HG02759 (cell line): Measurements from ENCODE around the gene NKG7.

ENCODE experiments used
- ATAC-seq: cut with Tn5 transposase; IDR thresholded peaks from one replicate; pipeline ENCODE4 v1.9.1; 2021; ENCODE audit warnings: mild to moderate bottlenecking, moderate library complexity; ENCODE audit not compliant: unreplicated experiment

Gene NKG7

DNA sequence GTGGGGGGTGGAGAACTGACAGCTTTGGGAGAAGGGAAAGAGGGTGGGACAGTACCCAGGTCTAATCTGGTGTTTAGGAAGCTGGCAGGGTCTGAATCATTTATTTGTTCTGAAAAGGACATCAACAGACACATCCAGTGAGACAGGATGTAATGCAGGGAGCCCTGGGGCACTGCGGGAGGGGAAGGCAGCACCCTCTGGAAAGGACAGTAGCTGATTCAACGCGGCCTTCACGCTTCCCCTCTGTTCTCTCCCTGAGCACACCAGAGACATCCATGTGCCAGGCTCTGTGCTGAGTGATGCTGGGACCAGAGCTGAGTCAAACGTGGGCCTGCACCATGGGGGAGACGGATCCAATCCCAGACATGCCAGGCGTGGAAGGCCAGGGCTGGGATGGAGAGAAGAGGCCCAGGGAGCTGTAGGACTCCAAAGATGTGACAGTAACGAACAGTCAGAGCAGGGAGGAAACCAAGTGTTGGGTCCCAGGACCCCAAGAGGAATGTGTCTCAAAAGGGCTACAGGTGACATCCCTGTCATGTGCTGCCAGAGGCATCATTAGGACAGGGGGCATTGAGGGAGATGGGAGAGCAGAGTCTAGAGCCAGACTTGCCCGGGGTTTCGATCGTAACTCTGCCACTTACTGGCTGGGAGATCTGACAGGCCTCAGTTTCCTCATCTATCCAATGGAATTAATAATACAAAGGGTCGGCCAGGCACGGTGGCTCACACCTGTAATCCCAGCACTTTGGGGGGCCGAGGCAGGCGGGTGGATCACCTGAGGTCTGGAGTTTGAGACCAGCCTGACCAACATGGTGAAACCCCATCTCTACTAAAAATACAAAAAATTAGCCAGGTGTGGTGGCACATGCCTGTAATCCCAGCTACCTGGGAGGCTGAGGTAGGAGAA, 8.0 kb downstream of the NKG7 start:
- ATAC-seq = no peak

DNA sequence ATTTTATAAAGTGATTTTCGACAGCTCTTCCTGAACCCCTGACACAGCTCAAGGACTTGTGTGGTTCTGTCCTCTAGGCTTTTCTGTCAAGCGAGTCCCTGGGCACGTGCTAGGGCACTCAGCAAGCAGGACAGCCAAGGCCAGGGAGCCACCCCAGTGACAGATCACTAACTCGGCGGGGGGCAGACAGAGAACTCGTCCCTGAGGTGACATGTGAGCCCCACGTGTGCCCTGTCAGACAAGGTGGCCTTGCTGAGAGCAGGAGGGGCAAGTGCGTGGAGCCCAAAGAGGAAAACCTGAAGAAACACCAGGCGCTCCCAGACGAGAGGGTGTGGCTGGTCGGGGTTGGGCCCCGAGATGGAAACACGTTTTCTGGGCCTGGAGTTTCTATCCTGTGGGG, 11.2 kb downstream of the NKG7 start:
- ATAC-seq = no peak

DNA sequence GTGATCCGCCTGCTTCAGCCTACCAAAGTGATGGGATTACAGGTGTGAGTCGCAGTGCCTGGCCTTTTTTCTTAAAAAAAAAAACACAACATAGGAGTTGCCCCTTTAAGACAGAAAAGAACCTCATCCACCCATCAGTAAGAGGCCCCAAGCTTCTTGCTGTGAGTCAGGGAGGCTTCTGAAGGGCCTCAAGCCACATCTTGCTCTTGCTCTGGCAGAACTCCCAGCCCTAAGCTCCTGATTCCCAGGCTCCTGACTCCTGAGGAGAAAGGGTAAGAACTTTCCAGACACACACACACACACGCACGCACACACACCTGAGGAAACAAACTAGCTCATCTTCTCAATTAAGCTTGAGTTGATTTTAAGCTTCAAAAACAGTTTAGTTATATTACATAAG, 13.2 kb downstream of the NKG7 start:
- no peak for ATAC-seq

DNA sequence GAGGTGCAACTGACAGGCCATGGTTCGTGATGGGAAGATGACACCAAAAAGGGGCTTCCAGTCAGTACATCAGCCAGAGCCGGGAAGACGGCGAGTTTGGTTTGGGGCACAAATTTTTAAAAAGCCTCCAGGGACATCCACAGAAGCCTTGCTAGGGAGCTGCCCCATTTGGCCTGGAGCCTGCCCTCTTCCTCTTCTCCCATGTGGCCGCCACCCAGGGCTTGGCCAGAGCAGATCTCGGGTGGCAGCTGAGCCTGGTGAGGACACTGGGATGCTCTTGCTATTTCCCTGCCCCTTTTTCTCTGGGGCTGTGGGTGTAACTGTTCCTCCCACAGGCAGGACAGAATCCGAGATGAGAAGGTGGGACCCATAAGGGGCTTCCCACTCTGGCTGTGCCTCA, 14.5 kb downstream of the NKG7 start:
- no peak for ATAC-seq

DNA sequence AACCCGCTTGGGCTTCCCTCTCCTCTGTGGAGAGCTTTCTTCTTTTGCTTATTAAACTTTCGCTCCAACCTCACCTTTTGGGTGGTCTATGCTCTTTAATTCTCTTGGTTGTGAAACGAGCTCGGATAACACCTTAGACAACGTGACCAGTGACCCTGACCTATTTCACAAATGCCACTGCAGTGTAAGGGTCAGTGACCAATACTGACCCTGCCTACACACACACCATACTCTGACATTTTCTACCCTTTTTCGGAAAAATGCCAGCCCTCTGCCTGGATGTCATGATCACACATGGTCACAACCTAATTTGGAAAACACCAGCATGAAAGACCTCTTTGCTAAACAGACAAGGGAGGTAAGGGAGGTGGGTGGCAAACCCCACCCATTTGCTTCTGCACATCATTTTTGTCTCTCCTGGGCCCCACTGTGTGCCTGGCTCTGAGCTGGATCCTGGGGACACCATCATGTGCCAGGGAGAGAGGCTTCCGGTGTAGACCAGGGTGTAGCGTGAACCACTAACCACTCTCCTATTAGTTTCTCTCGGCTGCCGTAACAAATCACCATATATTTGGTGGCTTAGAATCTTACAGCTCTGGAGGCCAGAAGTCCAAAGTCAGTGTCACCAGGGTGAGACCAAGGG, 16.2 kb downstream of the NKG7 start:
- ATAC-seq = no peak

DNA sequence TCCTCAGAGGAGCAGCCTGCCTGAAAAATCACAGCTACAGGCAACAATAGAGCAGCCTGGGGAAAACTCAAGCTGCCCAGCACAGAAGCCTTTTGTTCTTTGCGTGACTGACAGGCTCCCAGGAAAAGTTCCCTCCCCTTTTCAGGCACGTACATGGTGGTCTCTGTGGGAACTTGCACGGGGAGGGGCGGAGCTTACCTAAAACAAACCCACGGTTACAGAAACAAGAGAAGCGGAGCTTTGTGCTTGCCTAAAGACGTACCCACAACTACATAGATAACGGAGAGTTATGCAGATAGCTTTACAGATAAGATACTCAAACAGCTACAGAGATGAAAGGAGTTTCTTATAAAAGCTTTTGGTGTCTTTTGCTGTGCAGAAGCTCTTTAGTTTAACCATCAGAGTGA, 17.7 kb downstream of the NKG7 start:
- ATAC-seq = no peak

DNA sequence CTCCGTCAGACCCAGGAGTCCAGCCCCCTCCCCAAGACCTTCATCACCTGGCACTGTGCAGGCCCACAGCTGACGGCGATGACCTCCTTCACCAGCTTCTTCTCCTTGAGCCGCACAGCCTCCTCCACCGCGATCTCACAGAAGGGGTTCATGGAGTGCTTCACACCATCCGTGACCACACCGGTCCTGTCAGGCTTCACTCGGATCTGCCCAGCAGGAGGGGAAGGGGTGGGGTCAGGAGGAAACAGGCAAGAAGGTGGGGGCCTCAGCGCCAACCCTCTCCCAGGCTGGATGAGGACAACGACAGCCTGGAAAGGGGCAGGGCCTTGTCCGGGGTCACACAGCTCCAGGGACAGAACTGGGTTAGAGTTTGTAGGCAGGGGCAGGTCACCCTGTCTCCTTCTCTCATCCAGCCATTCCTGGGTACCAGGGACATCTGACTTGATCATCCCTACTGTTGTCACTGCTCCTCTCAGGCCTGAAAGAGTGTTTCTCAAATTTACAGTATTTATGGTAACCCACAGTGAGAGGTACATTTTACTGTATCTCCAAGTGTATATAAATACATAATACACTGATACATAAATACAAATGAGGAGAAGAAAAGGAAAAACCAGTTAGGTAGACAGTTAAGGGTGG, 18.2 kb downstream of the NKG7 start:
- no peak for ATAC-seq

DNA sequence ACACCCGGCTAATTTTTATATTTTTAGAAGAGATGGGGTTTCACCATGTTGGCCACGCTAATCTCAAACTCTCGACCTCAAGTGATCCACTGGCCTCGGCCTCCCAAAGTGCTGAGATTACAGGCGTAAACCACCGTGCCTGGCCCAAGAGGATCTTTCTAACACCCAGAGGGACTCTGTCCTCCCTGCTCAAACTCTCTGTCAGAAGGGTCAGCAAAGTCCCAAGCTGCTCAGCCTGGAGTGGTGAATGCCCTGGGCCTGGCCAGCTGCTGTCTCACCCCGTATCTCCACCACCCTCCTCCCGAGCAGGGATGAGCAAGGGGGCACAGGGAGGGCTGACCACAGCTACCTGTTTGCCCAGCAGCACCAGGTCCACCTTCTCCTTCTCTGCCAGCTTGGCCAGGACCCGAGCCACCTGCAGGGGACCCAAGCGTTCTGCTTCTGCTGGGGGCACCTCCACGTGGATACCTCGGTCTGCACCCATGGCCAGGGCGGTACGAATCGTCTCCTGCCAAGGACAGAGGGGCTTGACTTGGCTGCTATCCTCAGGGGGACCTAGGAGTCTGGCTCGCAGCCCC, 19.6 kb downstream of the NKG7 start:
- ATAC-seq = no peak

DNA sequence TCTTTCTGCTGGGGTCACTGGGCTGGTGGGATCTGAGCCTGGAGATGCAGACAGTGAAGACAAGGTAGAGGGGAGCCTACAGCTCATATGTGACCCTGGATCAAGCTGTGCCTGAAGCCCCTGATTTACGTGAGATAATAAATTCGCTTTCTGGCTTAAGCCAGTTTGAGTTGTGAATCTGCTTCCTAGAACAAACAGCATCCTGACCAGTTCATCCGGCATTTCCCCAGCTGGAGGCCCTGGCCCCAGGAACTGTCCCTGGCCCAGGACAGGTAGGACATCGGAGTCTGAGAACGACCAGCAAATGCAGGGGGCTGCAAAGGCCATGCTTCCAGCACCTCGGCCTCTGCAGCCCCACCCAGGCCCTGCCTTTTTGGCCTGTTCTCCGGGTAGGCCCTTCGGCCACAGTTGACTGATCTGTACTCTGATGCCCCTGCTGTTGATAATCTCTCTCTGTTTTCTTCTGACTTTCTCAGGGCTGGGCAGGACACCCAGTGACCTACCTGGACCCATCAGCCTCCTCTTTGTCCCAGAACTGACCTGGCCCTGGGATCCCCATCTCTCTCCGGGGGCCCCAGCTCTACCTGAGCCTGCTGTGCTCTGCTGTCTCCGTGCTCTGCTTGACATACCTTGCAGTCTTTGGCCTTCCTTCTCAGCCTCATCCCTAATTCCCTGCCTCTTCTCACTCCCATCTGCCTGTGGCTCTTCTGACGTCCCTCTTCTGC, 21.0 kb downstream of the NKG7 start:
- ATAC-seq = no peak

DNA sequence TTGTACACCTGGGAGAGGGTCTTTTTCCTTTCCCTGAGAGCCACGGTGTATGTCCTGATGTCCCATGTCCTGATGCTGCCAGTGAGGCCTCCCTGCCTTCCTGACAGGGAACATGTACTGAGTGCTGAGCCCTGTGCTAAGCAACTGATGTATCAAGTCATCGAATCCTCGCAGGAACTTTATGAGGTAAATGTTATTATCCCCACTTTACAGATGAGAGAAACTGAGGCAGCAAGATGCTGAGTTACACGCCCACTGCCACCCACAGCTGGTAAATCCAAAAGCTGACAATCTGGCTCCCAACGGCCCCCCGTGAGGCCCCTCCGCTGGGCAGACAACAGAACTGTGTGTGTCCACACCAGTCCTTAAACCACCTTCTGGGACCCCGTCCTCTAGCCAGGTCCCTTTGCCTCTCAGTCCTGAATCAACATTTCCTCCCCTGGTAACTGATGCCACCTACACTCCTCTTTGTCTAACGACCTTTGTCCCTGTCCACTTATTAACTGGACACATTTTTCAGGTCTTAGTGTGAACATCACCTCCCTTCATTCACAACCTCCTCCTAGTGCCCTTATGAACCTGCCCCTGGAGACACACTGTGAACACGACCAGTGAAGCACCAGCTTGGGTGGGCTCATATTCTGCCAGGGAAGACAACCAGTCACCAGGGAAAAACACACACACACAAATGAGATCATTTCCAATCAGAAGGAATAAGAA, 25.1 kb downstream of the NKG7 start:
- no peak for ATAC-seq

DNA sequence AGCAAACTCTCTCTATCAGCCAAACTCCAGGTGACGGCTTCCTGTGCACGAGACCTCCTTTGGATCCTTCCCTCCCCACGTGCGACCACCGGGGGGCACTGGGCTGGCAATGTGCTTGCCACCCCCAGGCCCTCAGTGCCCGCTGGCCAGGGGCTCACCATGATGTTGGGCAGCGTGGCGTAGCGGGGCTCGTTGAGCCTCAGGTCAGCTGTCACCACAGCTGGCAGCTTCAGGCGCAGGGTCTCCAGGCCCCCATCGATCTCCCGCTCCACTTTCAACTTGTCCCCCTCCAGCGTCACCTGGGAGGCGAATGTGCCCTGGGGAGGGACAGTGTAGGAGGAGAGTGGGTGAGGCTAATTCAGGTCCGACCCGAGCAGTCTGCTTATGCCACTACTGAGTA, 25.7 kb downstream of the NKG7 start:
- no peak for ATAC-seq

DNA sequence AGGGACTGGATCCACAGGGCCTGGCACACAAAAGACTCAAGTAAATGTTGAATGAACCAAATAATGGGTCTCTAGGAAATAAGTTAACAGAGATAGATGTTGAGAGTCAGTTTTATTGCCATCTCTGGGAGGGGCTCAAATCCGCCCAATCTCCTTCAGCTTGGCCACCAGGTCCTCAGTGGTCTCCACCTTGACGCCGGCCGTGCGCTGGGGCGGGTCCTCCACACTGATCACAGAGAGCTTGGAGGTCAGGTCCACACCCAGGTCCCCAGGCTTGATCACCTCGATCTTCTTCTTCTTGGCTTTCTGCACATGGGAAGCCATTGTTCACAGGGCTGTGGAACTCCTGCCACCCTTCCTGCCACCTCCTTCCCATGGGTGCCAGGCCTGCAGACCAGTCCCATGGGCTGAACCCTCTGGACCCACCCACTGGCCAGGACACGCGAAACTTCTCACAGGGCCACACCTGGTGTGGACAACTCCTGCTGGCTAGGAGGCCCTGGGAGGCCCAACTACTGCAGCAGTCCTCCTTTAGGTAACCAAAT, 27.3 kb downstream of the NKG7 start:
- ATAC-seq = no peak

DNA sequence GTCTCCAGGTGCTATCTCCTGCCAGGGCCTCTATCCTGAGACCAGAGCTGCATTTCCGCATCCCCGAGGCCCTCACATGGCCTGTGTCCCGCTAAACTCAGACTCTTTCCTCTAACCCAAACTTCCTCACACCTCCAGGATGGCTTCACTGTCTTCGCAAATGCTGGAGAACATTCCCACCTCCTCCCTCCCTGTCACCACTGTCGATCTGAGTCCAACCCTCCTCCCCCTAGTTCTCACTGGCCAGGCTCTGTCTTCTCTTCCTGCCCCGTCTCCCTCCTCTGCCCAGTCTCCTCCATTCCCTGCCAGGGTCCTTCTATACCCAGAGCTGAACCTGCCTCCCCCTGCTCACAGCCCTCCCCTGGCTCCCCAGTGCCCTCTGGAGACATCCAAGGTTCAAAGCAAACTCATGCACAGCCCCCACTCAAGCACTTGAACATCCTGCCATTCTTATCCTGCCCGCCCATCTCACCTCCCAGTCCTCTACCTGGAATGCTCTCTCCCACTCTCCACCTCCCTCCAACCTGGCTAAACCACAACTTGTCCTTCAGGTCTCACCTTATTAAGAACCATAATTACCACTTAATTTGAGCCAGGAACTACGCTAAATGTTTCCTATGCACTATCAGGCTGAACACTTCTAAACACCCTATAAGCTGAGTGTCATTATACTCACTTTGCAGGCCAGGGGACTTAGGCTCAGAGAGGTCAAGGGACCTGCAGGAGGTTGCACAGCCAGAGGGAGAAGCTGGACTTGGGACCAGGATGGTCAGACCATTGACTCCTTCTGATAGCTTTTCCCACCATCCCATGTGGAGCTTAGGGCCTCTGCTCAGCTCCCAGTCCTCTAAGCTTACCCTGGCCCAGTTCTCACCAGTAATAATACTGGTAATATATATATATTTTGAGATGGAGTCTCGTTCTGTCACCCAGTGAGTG, 29.6 kb downstream of the NKG7 start:
- ATAC-seq = no peak

DNA sequence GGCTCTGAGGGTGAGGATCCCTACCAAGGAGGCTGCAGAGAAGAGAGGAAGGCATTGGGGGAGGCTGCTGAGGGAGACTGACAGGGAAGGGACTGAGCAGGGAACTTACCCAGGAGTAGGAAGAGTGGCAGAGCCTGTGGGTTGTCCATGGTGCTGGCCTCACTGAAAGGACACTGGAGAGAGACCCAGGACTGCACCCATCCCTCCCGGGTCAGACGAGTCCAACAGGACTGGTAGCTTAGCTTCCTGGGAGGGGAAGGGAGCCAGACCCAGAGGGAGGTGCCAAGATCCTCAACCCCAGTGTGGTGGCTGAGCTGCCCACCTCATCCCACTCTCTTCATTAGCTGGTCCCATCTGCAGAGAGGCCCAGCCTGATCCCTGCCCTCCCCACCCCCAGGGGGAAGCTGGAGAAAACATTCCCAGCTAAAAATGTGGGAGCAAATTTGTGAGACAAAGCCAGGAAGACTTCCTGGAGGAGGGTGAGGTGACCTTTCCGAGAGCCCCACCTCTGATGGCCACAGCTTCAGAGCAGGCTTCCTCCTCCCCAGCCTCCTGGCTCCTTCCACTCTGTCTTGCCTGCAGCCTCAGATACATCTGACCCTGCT, 30.4 kb downstream of the NKG7 start, which contains the start of gene VSIG10L:
Gene VSIG10L (minus strand): TSS at position 164 of the 605 bp plus-strand sequence. CDS start 15 bp downstream, at position 149.
- no peak for ATAC-seq

DNA sequence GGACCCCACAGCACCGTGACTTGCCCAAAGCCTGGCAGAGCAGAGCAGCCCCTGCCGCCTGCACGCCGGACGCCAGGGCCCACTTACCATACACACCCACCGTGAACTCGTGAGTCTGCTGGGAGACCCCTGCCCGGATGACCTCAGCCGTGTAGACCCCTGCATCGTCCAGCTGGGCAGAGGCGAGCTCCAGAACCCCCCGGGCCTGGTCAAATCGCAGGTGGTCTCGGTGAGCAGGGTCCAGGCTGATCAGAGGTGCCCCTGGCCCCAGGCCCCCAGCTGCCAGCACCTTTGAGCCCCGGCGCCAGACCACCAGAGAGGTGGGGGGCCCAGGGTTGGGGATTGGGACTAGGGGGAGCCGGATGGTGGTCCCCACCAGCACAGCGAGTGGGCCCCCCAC, 31.4 kb downstream of the NKG7 start:
- no peak for ATAC-seq

DNA sequence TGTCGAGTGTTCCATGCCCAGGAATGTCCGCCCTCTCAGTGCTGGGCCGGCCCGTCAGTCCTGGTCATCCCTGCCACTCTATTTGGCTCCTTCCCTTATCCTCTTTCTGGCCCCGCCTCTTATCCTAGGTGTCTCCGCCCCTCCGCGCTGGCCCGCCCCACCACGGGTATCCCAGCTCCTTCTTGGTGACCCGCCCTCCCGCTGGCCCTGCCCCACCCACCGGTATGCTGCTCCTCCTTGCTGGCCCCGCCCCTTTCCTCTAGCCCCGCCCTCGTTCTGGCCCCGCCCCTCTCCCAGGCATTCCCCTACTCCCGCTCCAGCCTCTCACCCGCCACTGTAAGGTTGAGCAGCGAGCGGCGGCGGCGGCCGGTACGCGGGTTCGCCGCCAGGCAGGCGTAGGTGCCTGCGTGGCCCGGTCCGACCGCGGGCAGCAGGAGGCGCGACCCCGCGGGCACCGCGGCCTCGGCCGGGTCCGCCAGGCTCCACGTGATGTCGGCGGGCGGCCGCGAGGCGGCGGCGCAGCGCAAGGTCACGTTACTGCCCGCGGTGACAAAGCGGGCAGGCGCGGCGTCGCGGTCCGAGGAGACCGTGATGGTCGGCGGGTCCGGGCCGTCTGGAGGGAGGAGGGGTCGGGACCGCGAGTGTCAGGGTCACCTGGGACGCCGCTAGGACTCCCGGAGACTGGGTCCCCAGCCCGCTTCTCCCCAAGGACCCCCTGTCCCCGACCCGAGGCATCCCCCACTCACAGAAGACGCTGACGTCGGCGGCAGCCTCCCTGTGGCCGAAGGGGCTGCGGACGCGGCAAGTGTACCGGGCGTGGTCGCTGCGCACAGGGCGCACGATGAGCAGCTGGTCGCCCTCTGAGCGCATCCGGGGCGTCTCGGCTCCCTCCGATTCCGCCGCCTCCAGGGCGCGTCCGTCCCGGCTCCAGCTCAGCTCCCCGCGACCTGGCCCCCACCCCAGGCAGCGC, 32.5 kb downstream of the NKG7 start:
- peak; percentile 63 for ATAC-seq

DNA sequence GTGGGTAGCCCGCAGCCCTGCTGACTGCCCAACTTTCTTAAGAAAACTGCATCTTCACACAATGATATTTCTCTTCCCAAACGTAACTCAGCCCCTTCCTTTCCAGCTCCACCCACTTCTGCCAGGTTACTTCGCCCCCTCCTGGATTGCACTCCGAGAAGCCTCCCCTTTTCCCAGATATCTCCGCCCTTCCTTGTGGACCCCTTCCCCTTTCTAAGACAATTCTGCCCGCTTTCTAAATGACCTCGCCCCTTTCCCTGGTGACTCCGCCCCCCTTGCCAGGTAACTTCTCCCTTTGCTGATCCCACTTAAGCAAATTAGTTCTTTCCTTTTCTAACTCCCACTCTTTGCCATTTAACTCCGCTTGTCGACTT, 33.2 kb downstream of the NKG7 start:
- no peak for ATAC-seq
